Stimulated activated memory B cell treated with anti-CD40 and anti-IgM and Interleukin-4, amounts not matched to agents 10 μg/mL and 1 μg/mL and 100 μg/mL, for 72 hours (primary cell): ENCODE results near the gene GSS.

Source experiments
- ATAC-seq: fragments of 150-1000 bp; cut with Tn5 transposase; 2 replicates; pipeline ENCODE4 v1.10.0; 2021
- H3K27ac Mint-ChIP-seq: one replicate; pipeline ENCODE4 v1.8.0; 2022; ENCODE audit warnings: mild to moderate bottlenecking, mixed read lengths
- H3K27me3 Mint-ChIP-seq: one replicate; pipeline ENCODE4 v1.8.0; 2022; ENCODE audit warnings: mixed read lengths
- H3K36me3 Mint-ChIP-seq: one replicate; pipeline ENCODE4 v1.8.0; 2022; ENCODE audit warnings: mixed read lengths
- H3K4me1 Mint-ChIP-seq: one replicate; pipeline ENCODE4 v1.8.0; 2022; ENCODE audit warnings: mixed read lengths
- H3K4me3 Mint-ChIP-seq: one replicate; pipeline ENCODE4 v1.8.0; 2022; ENCODE audit warnings: mild to moderate bottlenecking, moderate library complexity, mixed read lengths
- H3K9me3 Mint-ChIP-seq: one replicate; pipeline ENCODE4 v1.8.0; 2022; ENCODE audit warnings: mixed read lengths

Gene GSS

DNA sequence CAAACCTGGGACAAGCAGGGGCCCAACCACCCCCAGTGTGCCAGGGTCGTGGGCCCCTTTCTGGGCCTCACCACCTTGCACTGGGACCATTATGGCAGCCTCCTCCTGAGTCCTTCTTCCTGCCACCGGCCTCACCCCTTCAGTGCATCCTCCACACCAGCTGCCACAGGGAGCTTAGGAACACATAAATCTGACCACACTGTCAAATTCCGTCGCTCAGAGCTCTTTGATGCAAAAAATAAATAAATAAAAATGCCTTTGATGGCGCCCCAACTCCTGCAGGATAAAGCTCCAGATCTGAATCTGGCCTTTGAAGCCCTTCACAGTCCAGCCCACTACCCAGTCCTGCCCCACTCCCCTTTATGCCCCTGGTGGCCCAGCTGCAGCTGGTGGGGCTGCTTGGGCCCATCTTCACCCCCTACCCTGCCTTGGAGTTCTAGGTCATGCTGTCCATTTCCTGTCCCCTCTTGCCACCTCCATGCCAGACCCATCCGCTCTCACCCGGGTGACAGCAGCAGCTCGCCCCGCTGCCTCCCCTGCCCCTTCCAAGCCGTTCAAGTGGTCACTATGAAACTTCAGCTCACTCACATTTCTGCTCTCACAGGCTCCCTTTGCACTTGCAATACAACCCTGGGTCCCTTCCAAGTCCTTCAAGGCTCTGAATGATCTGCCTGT lies 16.1 kb upstream of the GSS start:
- Mint-ChIP-seq H3K27me3 (peaks cover 2% of the 10 kb centered on the region), H3K27ac (no peak overlapping the region), H3K4me3 (no peak overlapping the region), H3K4me1 (no peaks in the 10 kb centered on the region), H3K36me3 (no peaks in the 10 kb centered on the region), H3K9me3 (no peaks in the 10 kb centered on the region)
- ATAC-seq: no peak

DNA sequence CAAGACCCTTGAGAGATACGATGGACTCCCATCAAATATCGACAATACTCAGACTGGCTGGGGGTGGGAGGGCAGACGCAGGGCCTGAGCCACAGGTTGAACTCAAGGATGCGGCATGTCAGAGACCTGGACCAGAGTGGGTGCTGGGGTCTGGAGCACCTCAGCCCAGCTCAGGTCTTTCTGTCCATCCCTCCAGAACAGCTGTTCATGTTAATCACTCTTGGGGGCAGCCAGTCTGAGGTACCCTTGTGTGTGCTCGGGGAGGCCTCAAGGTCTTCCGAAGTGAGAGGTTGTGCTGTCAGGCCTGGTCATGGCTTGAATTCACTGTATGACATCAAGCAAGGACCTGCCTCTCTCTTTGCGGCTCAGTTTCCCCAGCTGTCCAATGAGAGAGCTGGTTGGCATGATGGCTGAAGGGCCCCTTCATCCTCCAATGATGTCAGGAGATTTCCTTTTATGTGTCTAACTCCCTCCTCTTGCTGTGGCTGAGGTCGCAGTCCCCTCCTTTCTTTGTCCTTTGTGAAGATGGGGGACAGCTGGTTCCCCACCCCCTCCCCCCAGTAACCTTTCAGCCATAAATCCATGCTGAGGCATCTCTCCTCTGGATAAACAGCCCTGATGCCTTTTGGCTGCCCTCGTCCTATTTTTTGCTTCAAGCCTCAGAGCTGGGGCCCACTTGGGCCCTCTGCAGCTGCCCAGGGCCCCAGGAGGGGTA lies 15.4 kb upstream of the GSS start:
- no peaks in the 10 kb centered on the region for H3K9me3 Mint-ChIP-seq
- no peak for ATAC-seq
- H3K36me3 Mint-ChIP-seq: no peaks in the 10 kb centered on the region
- no peak overlapping the region for H3K4me3 Mint-ChIP-seq
- H3K27ac Mint-ChIP-seq: no peak overlapping the region
- H3K27me3 Mint-ChIP-seq: no peaks in the 10 kb centered on the region
- no peaks in the 10 kb centered on the region for H3K4me1 Mint-ChIP-seq

- H3K36me3 Mint-ChIP-seq: no peaks in the 10 kb centered on the region
- no peaks in the 10 kb centered on the region for H3K4me1 Mint-ChIP-seq
- H3K27ac Mint-ChIP-seq: no peak overlapping the region
- H3K27me3 Mint-ChIP-seq: no peaks in the 10 kb centered on the region
- H3K9me3 Mint-ChIP-seq: no peaks in the 10 kb centered on the region
- ATAC-seq: no peak
- H3K4me3 Mint-ChIP-seq: no peak overlapping the region
Observed at GRCh38 chr20:34970193-34970840, 14.7 kb upstream of the GSS start.

DNA sequence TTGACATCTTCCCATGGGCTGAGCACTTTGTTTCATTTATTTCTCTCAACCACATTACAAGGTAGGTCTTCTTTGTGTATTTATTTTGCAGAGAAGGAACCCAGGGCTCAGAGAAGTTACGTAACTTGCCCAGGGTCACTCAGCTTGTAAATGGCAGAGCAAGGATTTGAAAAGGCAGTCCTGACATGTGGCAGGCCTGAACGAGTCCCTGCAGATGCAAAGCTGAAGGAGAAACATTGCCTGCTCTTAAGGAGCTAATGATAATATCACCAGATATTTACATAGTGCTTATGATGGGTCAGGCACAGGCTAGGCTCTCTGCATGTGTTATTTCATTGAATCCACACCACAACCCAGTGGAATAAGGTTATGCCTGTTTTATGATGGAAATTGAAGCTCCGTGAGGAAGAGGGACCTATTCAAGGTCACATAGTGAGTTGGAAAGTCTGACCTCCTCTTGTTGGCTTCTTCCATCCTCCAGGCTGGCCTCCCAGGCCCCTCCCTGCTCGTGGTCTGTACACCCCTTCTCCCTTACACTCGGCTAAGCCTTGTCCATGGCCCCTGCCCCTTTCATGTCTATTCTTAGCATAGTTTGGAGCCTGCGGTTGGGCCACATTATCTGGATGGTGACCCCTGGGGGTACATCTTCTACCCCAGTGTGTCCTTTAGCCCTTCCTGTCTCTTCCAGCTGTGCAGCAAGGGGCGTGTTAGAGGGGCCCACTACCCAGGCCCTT lies 12.6 kb upstream of the GSS start:
- Mint-ChIP-seq H3K9me3 (no peaks in the 10 kb centered on the region), H3K4me1 (no peaks in the 10 kb centered on the region), H3K36me3 (no peaks in the 10 kb centered on the region), H3K27me3 (no peaks in the 10 kb centered on the region), H3K27ac (no peak overlapping the region), H3K4me3 (no peak overlapping the region)
- no peak for ATAC-seq

DNA sequence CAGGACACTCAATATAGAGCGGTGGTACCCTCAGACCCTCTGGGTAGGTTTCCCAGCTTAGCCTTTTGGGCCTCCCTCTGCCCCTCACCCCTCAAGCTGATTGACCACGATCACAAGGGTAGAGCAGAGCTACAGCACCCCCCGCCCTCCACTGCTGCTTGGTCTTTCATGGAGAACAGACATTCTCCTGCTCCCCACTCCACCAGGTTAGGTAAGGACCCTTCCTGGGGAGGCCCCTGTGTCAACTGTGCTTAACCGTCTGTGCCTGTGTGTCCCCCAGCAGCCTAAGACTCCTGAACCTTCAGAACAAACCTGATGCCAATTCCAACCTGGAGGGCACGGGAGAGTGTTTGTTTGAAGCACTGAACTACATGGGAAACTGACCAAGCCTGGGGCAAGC lies 11.8 kb upstream of the GSS start:
- Mint-ChIP-seq H3K27me3 (no peaks in the 10 kb centered on the region), H3K9me3 (no peaks in the 10 kb centered on the region), H3K27ac (no peak overlapping the region), H3K36me3 (no peaks in the 10 kb centered on the region), H3K4me3 (no peak overlapping the region), H3K4me1 (no peaks in the 10 kb centered on the region)
- ATAC-seq: no peak

DNA sequence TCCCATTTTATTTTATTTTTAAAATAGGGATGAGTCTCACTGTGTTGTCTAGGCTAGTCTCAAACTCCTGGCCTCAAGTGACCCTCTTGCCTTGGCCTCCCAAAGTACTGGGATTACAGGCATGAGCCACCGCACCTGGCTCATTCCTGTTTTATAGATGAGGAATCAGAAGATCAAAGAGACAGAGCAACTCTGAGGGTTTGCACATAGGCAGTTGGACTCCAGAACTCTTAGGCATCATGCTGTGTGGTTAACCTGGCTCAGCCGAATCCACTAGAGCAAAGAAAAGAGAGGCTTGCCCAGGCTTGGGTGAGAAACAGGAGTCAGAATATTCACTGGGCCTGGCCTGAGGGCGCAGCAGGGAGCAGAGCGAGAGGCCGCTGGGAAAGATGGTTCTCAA lies 9.4 kb upstream of the GSS start:
- no peaks in the 10 kb centered on the region for H3K36me3 Mint-ChIP-seq
- no peak overlapping the region for H3K27ac Mint-ChIP-seq

GRCh38 chr20:34964486-34964885 lies 8.9 kb upstream of the GSS start:
- no peaks in the 10 kb centered on the region for H3K27me3 Mint-ChIP-seq

More for the DNA sequence above, 9.4 kb upstream of the GSS start:
- Mint-ChIP-seq H3K9me3 (no peaks in the 10 kb centered on the region), H3K4me3 (no peak overlapping the region), H3K4me1 (peaks cover 6% of the 10 kb centered on the region), H3K27me3 (no peaks in the 10 kb centered on the region)
- ATAC-seq: no peak

GRCh38 chr20:34956751-34957472 lies 1.3 kb upstream of the GSS start:
- Mint-ChIP-seq H3K36me3 (no peaks in the 10 kb centered on the region), H3K4me1 (peaks cover 27% of the 10 kb centered on the region), H3K27me3 (no peaks in the 10 kb centered on the region), H3K27ac (peak overlapping the region; percentile 2), H3K9me3 (peaks cover 3% of the 10 kb centered on the region), H3K4me3 (no peak overlapping the region)
- no peak for ATAC-seq

More at GRCh38 chr20:34964486-34964885, 8.9 kb upstream of the GSS start:
- Mint-ChIP-seq H3K4me1 (peaks cover 6% of the 10 kb centered on the region), H3K36me3 (no peaks in the 10 kb centered on the region), H3K27ac (no peak overlapping the region), H3K4me3 (no peak overlapping the region), H3K9me3 (no peaks in the 10 kb centered on the region)
- no peak for ATAC-seq

GRCh38 chr20:34956041-34956458 lies 444 bp upstream of the GSS start:
- peak overlapping the region; percentile 90 for H3K27ac Mint-ChIP-seq
- H3K27me3 Mint-ChIP-seq: no peaks in the 10 kb centered on the region
- H3K9me3 Mint-ChIP-seq: peaks cover 3% of the 10 kb centered on the region
- ATAC-seq: no peak
- peaks cover 32% of the 10 kb centered on the region for H3K4me1 Mint-ChIP-seq
- peak overlapping the region; percentile 86 for H3K4me3 Mint-ChIP-seq
- H3K36me3 Mint-ChIP-seq: no peaks in the 10 kb centered on the region

DNA sequence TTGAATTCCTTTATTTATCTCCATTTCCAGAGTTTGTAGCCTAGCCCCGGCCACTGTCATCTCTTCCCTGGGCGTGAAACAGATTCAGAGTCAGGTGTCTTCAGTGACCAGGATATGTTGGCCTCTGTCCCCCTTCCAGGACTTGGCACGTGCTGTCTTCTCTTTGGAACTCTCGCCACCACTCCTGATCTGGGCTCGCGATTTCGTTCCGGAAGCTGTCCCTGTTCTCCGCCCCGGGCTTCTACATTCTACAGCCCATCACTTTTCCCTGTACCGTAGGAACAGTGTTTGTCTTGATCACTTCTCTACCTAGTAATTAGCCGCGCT lies 739 bp downstream of the GSS start:
- Mint-ChIP-seq H3K9me3 (peaks cover 3% of the 10 kb centered on the region), H3K27me3 (no peaks in the 10 kb centered on the region), H3K36me3 (peaks cover 6% of the 10 kb centered on the region), H3K4me1 (peaks cover 26% of the 10 kb centered on the region), H3K27ac (peak overlapping the region; percentile 90), H3K4me3 (peak overlapping the region; percentile 86)
- no peak for ATAC-seq

GRCh38 chr20:34953960-34954359 lies 1.6 kb downstream of the GSS start:
- Mint-ChIP-seq H3K4me1 (peaks cover 26% of the 10 kb centered on the region), H3K4me3 (no peak overlapping the region), H3K27me3 (no peaks in the 10 kb centered on the region), H3K9me3 (peaks cover 3% of the 10 kb centered on the region), H3K27ac (no peak overlapping the region), H3K36me3 (peaks cover 15% of the 10 kb centered on the region)
- no peak for ATAC-seq

- Mint-ChIP-seq H3K27ac (no peak overlapping the region), H3K27me3 (no peaks in the 10 kb centered on the region), H3K4me1 (peaks cover 26% of the 10 kb centered on the region), H3K9me3 (peaks cover 3% of the 10 kb centered on the region), H3K36me3 (peaks cover 15% of the 10 kb centered on the region), H3K4me3 (no peak overlapping the region)
- no peak for ATAC-seq
Observed at GRCh38 chr20:34952671-34953070, 2.9 kb downstream of the GSS start.

DNA sequence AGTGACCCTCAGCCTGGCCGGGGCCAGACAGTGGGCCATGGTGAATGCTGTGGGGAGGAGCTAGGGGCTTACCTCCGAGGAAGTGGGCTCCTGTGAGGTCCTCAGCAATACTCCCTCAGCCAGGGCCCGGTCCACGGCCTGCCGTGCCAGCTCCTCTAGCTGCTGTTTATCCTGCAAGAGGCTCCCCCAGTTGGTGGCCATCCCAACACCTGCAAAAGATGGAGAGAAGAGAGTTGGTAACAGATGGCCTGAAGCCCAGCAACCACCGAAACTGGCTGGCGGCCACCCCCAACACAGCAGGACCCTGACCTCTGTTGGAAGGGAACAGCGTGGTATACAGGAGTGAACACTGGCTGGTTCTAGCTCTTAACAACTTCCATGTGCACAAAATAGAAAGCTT lies 4.0 kb downstream of the GSS start:
- H3K27ac Mint-ChIP-seq: no peak overlapping the region
- no peaks in the 10 kb centered on the region for H3K9me3 Mint-ChIP-seq
- H3K4me1 Mint-ChIP-seq: peaks cover 26% of the 10 kb centered on the region
- no peak overlapping the region for H3K4me3 Mint-ChIP-seq
- H3K27me3 Mint-ChIP-seq: no peaks in the 10 kb centered on the region
- H3K36me3 Mint-ChIP-seq: peaks cover 15% of the 10 kb centered on the region
- no peak for ATAC-seq

DNA sequence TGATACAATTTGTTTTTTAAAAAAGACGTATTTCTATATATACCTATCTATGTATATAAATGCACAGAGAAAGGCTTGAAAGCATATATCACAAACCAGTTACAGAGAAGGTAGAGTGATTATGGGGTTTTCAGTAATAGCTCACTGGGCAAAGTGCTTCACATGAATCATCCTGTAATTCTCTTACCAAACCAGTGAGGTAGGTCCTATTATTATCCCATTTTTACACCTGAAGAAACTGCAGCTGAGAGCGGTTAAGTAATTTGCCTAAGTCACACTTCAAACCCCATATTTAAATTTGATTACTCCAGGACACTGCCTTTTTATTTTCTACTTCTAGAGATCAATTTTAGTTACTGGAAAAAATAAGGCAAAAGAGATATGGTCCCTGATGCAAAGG lies 4.4 kb downstream of the GSS start:
- Mint-ChIP-seq H3K9me3 (no peaks in the 10 kb centered on the region), H3K4me3 (no peak overlapping the region), H3K27me3 (no peaks in the 10 kb centered on the region), H3K4me1 (peaks cover 22% of the 10 kb centered on the region), H3K27ac (no peak overlapping the region), H3K36me3 (peaks cover 17% of the 10 kb centered on the region)
- ATAC-seq: no peak

DNA sequence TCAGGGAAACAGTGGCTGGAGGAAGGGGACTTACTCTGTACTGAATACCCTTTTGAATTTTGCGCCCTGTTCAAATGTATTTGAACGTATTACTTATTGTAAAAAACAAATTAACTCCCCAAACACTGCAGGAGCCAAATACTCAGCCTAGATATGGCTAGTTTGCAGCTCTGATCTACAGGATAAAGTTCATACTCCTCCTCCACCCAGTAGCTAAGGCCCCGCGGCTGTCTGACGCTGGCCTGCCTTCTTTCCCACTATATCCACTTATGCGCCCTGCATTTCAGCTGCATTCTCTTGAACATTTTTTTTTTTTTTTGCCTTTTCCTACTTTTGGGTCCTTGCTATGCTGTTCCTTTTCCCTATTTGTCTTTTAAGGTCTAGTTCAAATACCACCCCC lies 6.5 kb downstream of the GSS start:
- Mint-ChIP-seq H3K9me3 (no peaks in the 10 kb centered on the region), H3K36me3 (peaks cover 22% of the 10 kb centered on the region), H3K27me3 (no peaks in the 10 kb centered on the region), H3K27ac (no peak overlapping the region), H3K4me1 (peaks cover 6% of the 10 kb centered on the region), H3K4me3 (no peak overlapping the region)
- no peak for ATAC-seq
